HUES6 (cell line): ENCODE data around the gene TVP23C.
A peak's percentile ranks its signal among the peaks of the same experiment; 100 is the strongest.
"Not testable (repeated sequence)": the region's sequence is repeated elsewhere in the genome, so short reads cannot be mapped to it uniquely, and the experiment has no call there.

ENCODE experiments used
- H3K27ac ChIP-seq: 2 replicates; pipeline ENCODE4 v1.7.0; 2013; ENCODE audit warnings: low read depth, mild to moderate bottlenecking, low read length, inconsistent platforms
- H3K27me3 ChIP-seq: 2 replicates; pipeline ENCODE4 v1.6.1; 2013; ENCODE audit warnings: low read length; ENCODE audit not compliant: control insufficient read depth, insufficient read depth
- H3K36me3 ChIP-seq: 2 replicates; pipeline ENCODE4 v1.6.1; 2013; ENCODE audit warnings: low read length; ENCODE audit not compliant: control insufficient read depth, insufficient read depth
- H3K4me1 ChIP-seq: 2 replicates; pipeline ENCODE4 v1.6.1; 2013; ENCODE audit warnings: low read length; ENCODE audit not compliant: control insufficient read depth, insufficient read depth
- H3K4me3 ChIP-seq: 2 replicates; pipeline ENCODE4 v1.5.1; 2013; ENCODE audit warnings: low read depth, low read length
- H3K9ac ChIP-seq: one replicate; pipeline ENCODE4 v1.6.1; 2013; ENCODE audit warnings: mild to moderate bottlenecking, low read length
- H3K9me3 ChIP-seq: 2 replicates; pipeline ENCODE4 v1.6.1; 2013; ENCODE audit warnings: low read depth, low read length; ENCODE audit not compliant: control insufficient read depth, insufficient read depth

Gene TVP23C

GRCh38 chr17:15507896-15508295, 55.4 kb downstream of the TVP23C start:
- Histone ChIP-seq H3K27me3 (no peaks in the 10 kb centered on the region), H3K36me3 (peaks cover 31% of the 10 kb centered on the region), H3K9ac (no peak overlapping the region), H3K27ac (no peak overlapping the region), H3K4me3 (no peak overlapping the region), H3K4me1 (no peaks in the 10 kb centered on the region), H3K9me3 (no peaks in the 10 kb centered on the region)

- H3K9me3 ChIP-seq, result no peaks in the 10 kb centered on the region
- no peaks in the 10 kb centered on the region for H3K27me3 ChIP-seq
- H3K27ac ChIP-seq, result no peak overlapping the region
These were observed 56.3 kb downstream of the TVP23C start for GRCh38 chr17:15507001-15507400.

GRCh38 chr17:15505708-15506107, 57.6 kb downstream of the TVP23C start:
- H3K4me3 ChIP-seq, H3K9ac ChIP-seq, H3K27me3 ChIP-seq, H3K4me1 ChIP-seq, H3K9me3 ChIP-seq, H3K27ac ChIP-seq: not testable (repeated sequence)
- peaks cover 31% of the 10 kb centered on the region for H3K36me3 ChIP-seq

More at GRCh38 chr17:15507001-15507400, 56.3 kb downstream of the TVP23C start:
- H3K4me3 ChIP-seq, result no peak overlapping the region
- peaks cover 29% of the 10 kb centered on the region for H3K36me3 ChIP-seq
- H3K9ac ChIP-seq, result no peak overlapping the region
- peaks cover 7% of the 10 kb centered on the region for H3K4me1 ChIP-seq

- no peaks in the 10 kb centered on the region for H3K9me3 ChIP-seq
- H3K27me3 ChIP-seq, result no peaks in the 10 kb centered on the region
- H3K36me3 ChIP-seq, result peaks cover 31% of the 10 kb centered on the region
- H3K4me1 ChIP-seq, result peaks cover 9% of the 10 kb centered on the region
- H3K9ac ChIP-seq, result no peak overlapping the region
- H3K27ac ChIP-seq, result no peak overlapping the region
- H3K4me3 ChIP-seq, result no peak overlapping the region
These were observed 59.6 kb downstream of the TVP23C start for GRCh38 chr17:15503731-15504130.

- Histone ChIP-seq H3K27ac (no peak overlapping the region), H3K9me3 (no peaks in the 10 kb centered on the region), H3K4me1 (peaks cover 9% of the 10 kb centered on the region), H3K36me3 (peaks cover 26% of the 10 kb centered on the region), H3K4me3 (peak overlapping the region; percentile 40), H3K27me3 (no peaks in the 10 kb centered on the region), H3K9ac (peak overlapping the region; percentile 60)
These were observed 60.7 kb downstream of the TVP23C start for GRCh38 chr17:15502369-15503112.

GRCh38 chr17:15501793-15502192, 61.5 kb downstream of the TVP23C start:
- Histone ChIP-seq H3K9ac (no peak overlapping the region), H3K9me3 (no peaks in the 10 kb centered on the region), H3K4me1 (peaks cover 9% of the 10 kb centered on the region), H3K36me3 (peaks cover 22% of the 10 kb centered on the region), H3K4me3 (no peak overlapping the region), H3K27me3 (no peaks in the 10 kb centered on the region), H3K27ac (no peak overlapping the region)

DNA sequence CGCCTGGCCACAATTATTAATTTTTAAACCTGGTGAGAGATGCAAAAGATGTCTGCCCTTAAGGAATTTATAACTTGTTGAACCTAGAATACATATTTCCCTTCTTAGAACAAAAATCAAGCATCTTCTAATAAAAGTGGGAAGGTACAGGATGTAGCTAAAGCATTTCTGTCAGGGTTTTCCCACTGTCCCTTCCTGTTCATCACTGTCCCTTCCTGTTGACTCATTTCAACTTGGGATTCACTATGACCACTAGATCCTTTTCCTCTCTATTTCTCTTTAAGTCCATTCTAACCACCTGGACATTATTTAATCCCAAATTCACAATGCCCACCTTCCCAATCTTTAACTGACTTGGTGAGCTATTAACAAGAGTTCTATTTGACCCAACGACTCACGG, 62.0 kb downstream of the TVP23C start:
- H3K4me3 ChIP-seq, result no peak overlapping the region
- H3K27ac ChIP-seq, result no peak overlapping the region

DNA sequence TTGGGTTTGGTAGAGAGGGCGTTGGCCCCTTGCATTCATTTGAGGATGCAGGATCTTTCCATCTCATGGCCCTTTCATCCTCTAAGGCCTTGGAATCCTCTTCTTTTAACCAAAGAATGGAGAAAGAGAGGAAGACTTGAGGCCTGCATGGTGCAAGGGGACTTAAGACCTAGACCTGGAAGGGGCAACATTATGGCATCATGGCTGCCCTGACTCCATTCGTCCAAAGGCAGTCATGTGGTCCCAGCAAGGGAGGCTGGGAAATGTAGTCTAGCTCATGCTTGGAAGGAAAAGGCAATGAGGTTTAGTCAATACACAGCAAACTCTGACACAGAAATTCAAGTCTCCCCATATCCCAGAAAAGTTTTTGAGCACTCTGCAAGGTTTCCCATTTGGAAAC, 65.2 kb downstream of the TVP23C start:
- Histone ChIP-seq H3K36me3 (peaks cover 31% of the 10 kb centered on the region; the same call in 1 of the 2 replicates), H3K9ac (no peak overlapping the region), H3K27me3 (no peaks in the 10 kb centered on the region), H3K27ac (no peak overlapping the region), H3K4me3 (no peak overlapping the region), H3K4me1 (peaks cover 12% of the 10 kb centered on the region), H3K9me3 (no peaks in the 10 kb centered on the region)

More for the DNA sequence above, 62.0 kb downstream of the TVP23C start:
- H3K36me3 ChIP-seq, result peaks cover 24% of the 10 kb centered on the region; the same call in 1 of the 2 replicates
- no peaks in the 10 kb centered on the region for H3K9me3 ChIP-seq
- no peak overlapping the region for H3K9ac ChIP-seq
- H3K27me3 ChIP-seq, result no peaks in the 10 kb centered on the region
- H3K4me1 ChIP-seq, result peaks cover 9% of the 10 kb centered on the region

GRCh38 chr17:15496735-15497670, 66.3 kb downstream of the TVP23C start:
- peaks cover 14% of the 10 kb centered on the region for H3K4me1 ChIP-seq
- no peak overlapping the region for H3K4me3 ChIP-seq
- H3K27me3 ChIP-seq, result no peaks in the 10 kb centered on the region
- no peak overlapping the region for H3K27ac ChIP-seq
- H3K9me3 ChIP-seq, result no peaks in the 10 kb centered on the region
- H3K9ac ChIP-seq, result no peak overlapping the region
- H3K36me3 ChIP-seq, result peaks cover 28% of the 10 kb centered on the region; the same call in 1 of the 2 replicates

GRCh38 chr17:15494821-15495220, 68.5 kb downstream of the TVP23C start:
- Histone ChIP-seq H3K36me3 (peaks cover 20% of the 10 kb centered on the region), H3K4me1 (peaks cover 32% of the 10 kb centered on the region), H3K27me3 (no peaks in the 10 kb centered on the region), H3K9me3 (no peaks in the 10 kb centered on the region), H3K4me3 (no peak overlapping the region), H3K9ac (no peak overlapping the region), H3K27ac (no peak overlapping the region)

DNA sequence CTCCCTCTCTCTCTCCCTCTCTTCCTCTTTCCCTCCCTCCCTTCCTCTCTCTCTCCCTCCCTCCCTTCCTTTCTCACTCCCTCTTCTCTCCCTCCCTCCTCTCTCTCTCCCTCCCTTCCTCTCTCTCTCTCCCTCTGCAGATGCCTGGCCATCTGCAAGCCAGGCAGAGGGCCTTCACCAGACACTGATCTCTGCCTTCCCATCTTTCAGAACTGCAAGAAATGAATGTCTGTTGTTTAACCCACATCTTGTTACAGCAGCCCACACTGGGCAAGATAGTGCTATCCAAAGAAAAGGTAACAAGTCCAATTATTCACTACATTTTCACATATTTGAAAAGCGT, 69.6 kb downstream of the TVP23C start:
- no peaks in the 10 kb centered on the region for H3K27me3 ChIP-seq
- H3K9ac ChIP-seq, result no peak overlapping the region
- H3K9me3 ChIP-seq, result no peaks in the 10 kb centered on the region
- peaks cover 32% of the 10 kb centered on the region for H3K4me1 ChIP-seq
- no peak overlapping the region for H3K4me3 ChIP-seq
- no peak overlapping the region for H3K27ac ChIP-seq
- peaks cover 18% of the 10 kb centered on the region for H3K36me3 ChIP-seq
